ENCODE results near the gene ARHGEF1.

DNA sequence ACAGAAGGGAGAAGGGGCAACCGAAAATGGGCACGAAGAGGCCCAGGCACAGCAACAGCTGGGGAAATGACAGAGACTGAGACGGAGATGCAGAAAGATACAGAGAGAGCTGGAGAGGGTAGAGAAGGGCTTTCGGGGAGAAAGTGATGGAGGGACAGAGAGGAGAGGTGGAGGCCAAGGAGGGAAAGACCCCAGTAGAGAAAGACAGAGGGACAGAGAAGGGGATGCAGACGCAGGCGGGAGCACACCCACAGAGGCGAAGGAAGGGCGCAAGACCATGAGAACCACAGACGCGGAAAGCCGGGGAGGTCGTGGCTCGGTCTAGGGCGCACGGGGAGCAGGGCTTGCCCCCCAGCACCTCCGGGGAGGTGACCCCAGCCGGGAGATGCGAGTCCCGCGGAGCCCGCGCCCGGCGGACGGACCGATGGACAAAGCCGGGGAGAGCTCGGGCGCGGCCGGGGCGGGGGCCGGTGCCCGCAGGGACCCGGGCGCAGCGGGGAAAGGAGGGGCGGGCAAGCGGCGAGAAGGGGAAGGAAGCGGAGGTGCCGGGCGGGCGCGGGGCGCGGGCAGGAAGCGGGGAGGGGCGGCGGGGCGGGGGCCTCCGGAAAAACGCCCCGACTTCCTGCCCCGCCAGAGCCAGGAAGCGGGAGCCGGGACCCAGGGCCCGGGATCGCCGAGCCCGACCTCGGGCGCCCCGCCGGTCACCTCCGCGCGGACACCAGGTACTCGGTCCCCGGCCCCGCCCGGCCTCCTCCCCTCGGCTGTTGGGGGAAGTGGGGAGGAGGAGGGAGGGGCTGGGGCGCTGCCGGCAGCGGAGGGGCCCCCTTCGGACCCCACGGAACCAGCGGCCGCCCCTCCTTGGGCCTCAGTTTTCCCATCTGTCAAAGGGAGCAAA lies at the start of gene ARHGEF1:
- TF ChIP-seq, protein P1, sequence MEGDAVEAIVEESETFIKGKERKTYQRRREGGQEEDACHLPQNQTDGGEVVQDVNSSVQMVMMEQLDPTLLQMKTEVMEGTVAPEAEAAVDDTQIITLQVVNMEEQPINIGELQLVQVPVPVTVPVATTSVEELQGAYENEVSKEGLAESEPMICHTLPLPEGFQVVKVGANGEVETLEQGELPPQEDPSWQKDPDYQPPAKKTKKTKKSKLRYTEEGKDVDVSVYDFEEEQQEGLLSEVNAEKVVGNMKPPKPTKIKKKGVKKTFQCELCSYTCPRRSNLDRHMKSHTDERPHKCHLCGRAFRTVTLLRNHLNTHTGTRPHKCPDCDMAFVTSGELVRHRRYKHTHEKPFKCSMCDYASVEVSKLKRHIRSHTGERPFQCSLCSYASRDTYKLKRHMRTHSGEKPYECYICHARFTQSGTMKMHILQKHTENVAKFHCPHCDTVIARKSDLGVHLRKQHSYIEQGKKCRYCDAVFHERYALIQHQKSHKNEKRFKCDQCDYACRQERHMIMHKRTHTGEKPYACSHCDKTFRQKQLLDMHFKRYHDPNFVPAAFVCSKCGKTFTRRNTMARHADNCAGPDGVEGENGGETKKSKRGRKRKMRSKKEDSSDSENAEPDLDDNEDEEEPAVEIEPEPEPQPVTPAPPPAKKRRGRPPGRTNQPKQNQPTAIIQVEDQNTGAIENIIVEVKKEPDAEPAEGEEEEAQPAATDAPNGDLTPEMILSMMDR (IDR thresholded peaks at IDR 0.05), result no peak
- no peak for TF ChIP-seq POLR2A (IDR thresholded peaks at IDR 0.05)

Data from testis (tissue), 2 donors.